ENCODE measurements around the gene MRPS18A. TPM values are rescaled to one million over a fixed set of nuclear protein-coding genes. Genes with fewer than 3 reads are reported as not detected.

Gene MRPS18A
- total and polyA plus RNA-seq, 9 of the 15 experiments (the other 6 are each of a cell fraction or from before 2014, with no cell fraction given), result 87.5 to 243 (median 125) TPM

GRCh38 chr6:43623880-43624785 lies 63.5 kb downstream of the MRPS18A start (continued):
- TF ChIP-seq RERE (CRISPR knock-in tag; IDR thresholded peaks at IDR 0.05; ENCODE audit: borderline replicate concordance), result peak; percentile 70; the same call in 1 of the 2 replicates
- no peak for TF ChIP-seq ZBTB17 (CRISPR knock-in tag; IDR thresholded peaks at IDR 0.05)
- no peak for TF ChIP-seq ID3 (CRISPR knock-in tag; IDR thresholded peaks at IDR 0.05)
- TF ChIP-seq ID3 (tag; IDR thresholded peaks at IDR 0.05), result no peak
- no peak for TF ChIP-seq ARHGAP35 (IDR thresholded peaks at IDR 0.05; ENCODE audit: partially characterized antibody)
- no peak for TF ChIP-seq XRCC4 (IDR thresholded peaks at IDR 0.05; ENCODE audit: extremely low read depth, insufficient read depth, insufficient read length)
- TF ChIP-seq POLR2G (IDR thresholded peaks at IDR 0.05; ENCODE audit: low read depth, low read length), result peak; percentile 72
- TF ChIP-seq MLLT1 (IDR thresholded peaks at IDR 0.05), result no peak
- TF ChIP-seq ZNF780A (CRISPR knock-in tag; IDR thresholded peaks at IDR 0.05), result no peak
- TF ChIP-seq NKRF (IDR thresholded peaks at IDR 0.05; ENCODE audit: borderline replicate concordance), result no peak
- no peak for TF ChIP-seq TFE3 (CRISPR knock-in tag; IDR thresholded peaks at IDR 0.05)
- TF ChIP-seq DLX4 (CRISPR knock-in tag; IDR thresholded peaks at IDR 0.05), result no peak
- no peak for TF ChIP-seq HMG20A (CRISPR knock-in tag; conservative IDR thresholded peaks at IDR 0.05)
- TF ChIP-seq GTF2F1 (IDR thresholded peaks at IDR 0.05; ENCODE audit: low read depth, low read length), result no peak
